T-helper 17 cell (primary cell): Measurements from ENCODE around the gene ANKRD44. TPM values are rescaled to one million over a fixed set of nuclear protein-coding genes. Genes with fewer than 3 reads are reported as not detected.

Experiments used
- ATAC-seq: fragments of 150-1000 bp; cut with Tn5 transposase; 2 replicates; pipeline ENCODE4 v1.10.0; 2021; ENCODE audit warnings: mild to moderate bottlenecking, moderate library complexity
- DNase-seq, 3 donors: peaks; one replicate each; pipeline versions ENCODE4 v3.0.0 to v3.0.0-alpha.2; 2020 to 2021
- H3K9me3 ChIP-seq: one replicate; pipeline ENCODE4 v1.7.0; 2013; ENCODE audit warnings: low read length, mild to moderate bottlenecking; ENCODE audit not compliant: control insufficient read depth, poor library complexity, severe bottlenecking
- H3K27ac Mint-ChIP-seq: one replicate; pipeline ENCODE4 v1.8.0; 2022; ENCODE audit warnings: mild to moderate bottlenecking, moderate library complexity, mixed read lengths
- H3K27me3 Mint-ChIP-seq: one replicate; pipeline ENCODE4 v1.8.0; 2022; ENCODE audit warnings: mixed read lengths
- H3K36me3 Mint-ChIP-seq: one replicate; pipeline ENCODE4 v1.8.0; 2022; ENCODE audit warnings: low read depth, mixed read lengths
- H3K4me1 Mint-ChIP-seq: one replicate; pipeline ENCODE4 v1.8.0; 2022; ENCODE audit warnings: mild to moderate bottlenecking, mixed read lengths
- H3K4me3 Mint-ChIP-seq: one replicate; pipeline ENCODE4 v1.8.0; 2022; ENCODE audit warnings: mild to moderate bottlenecking, moderate library complexity, mixed read lengths
- total RNA-seq, 4 donors: library from RNA in 2 of 4; stranded (reverse) in 2 of 4; gene quantifications; one replicate each; pipeline ENCODE4 v1.2.3 and lab custom pipeline; 2022 to 2026

ANKRD44 gene
- total RNA-seq, 2 donors from 2014 or later, result 232 to 246 TPM

GRCh38 chr2:197234671-197235191, 75.8 kb downstream of the ANKRD44 start:
- DNase-seq, result no peak
- Mint-ChIP-seq H3K27me3 (no peaks in the 10 kb centered on the region), H3K4me1 (peaks cover 71% of the 10 kb centered on the region), H3K36me3 (peaks cover 3% of the 10 kb centered on the region), H3K4me3 (peak overlapping the region; percentile 76), H3K27ac (peak overlapping the region; percentile 99)
- no peak for ATAC-seq
- H3K9me3 ChIP-seq, result no peaks in the 10 kb centered on the region

GRCh38 chr2:197233473-197233872, 77.1 kb downstream of the ANKRD44 start:
- Mint-ChIP-seq H3K4me3 (no peak overlapping the region), H3K27me3 (no peaks in the 10 kb centered on the region), H3K36me3 (peaks cover 3% of the 10 kb centered on the region), H3K4me1 (peaks cover 68% of the 10 kb centered on the region), H3K27ac (peak overlapping the region; percentile 99)
- no peak for DNase-seq
- H3K9me3 ChIP-seq, result no peaks in the 10 kb centered on the region
- no peak for ATAC-seq

- no peaks in the 10 kb centered on the region for H3K27me3 Mint-ChIP-seq
- H3K4me1 Mint-ChIP-seq, result peaks cover 65% of the 10 kb centered on the region
- H3K9me3 ChIP-seq, result no peaks in the 10 kb centered on the region
- peak overlapping the region; percentile 46 for H3K4me3 Mint-ChIP-seq
- DNase-seq, result no peak
- H3K36me3 Mint-ChIP-seq, result no peaks in the 10 kb centered on the region
- peak overlapping the region; percentile 80 for H3K27ac Mint-ChIP-seq
- peak; percentile 72 for ATAC-seq
Measured at GRCh38 chr2:197232010-197232409, 78.6 kb downstream of the ANKRD44 start.

- DNase-seq, result no peak
- Mint-ChIP-seq H3K4me1 (peaks cover 56% of the 10 kb centered on the region), H3K4me3 (peak overlapping the region; percentile 12), H3K27me3 (no peaks in the 10 kb centered on the region), H3K36me3 (no peaks in the 10 kb centered on the region), H3K27ac (peak overlapping the region; percentile 88)
- ATAC-seq, result no peak
- H3K9me3 ChIP-seq, result no peaks in the 10 kb centered on the region
Measured at GRCh38 chr2:197229509-197230443, 80.8 kb downstream of the ANKRD44 start.

- Mint-ChIP-seq H3K27ac (peak overlapping the region; percentile 74), H3K36me3 (peaks cover under 1% of the 10 kb centered on the region), H3K4me3 (no peak overlapping the region), H3K4me1 (peaks cover 40% of the 10 kb centered on the region), H3K27me3 (no peaks in the 10 kb centered on the region)
- no peaks in the 10 kb centered on the region for H3K9me3 ChIP-seq
- no peak for DNase-seq
- no peak for ATAC-seq
Measured at GRCh38 chr2:197223451-197223850, 87.1 kb downstream of the ANKRD44 start.

- DNase-seq (no peak), ATAC-seq (no peak)
- Mint-ChIP-seq H3K4me1 (peaks cover 50% of the 10 kb centered on the region), H3K27me3 (no peaks in the 10 kb centered on the region), H3K27ac (peak overlapping the region; percentile 97), H3K36me3 (peaks cover 2% of the 10 kb centered on the region), H3K4me3 (no peak overlapping the region)
- no peaks in the 10 kb centered on the region for H3K9me3 ChIP-seq
Measured at GRCh38 chr2:197219636-197220035, 90.9 kb downstream of the ANKRD44 start.

- Mint-ChIP-seq H3K27me3 (no peaks in the 10 kb centered on the region), H3K4me1 (peaks cover 54% of the 10 kb centered on the region), H3K27ac (peak overlapping the region; percentile 97), H3K36me3 (peaks cover 2% of the 10 kb centered on the region), H3K4me3 (peak overlapping the region; percentile 78)
- DNase-seq (no peak), ATAC-seq (no peak)
- H3K9me3 ChIP-seq, result no peaks in the 10 kb centered on the region
Measured at GRCh38 chr2:197217541-197217940, 93.0 kb downstream of the ANKRD44 start.

- peaks cover 2% of the 10 kb centered on the region for H3K36me3 Mint-ChIP-seq
- no peak for DNase-seq
- peak overlapping the region; percentile 78 for H3K4me3 Mint-ChIP-seq
- H3K9me3 ChIP-seq, result no peaks in the 10 kb centered on the region
- H3K4me1 Mint-ChIP-seq, result peaks cover 56% of the 10 kb centered on the region
- no peaks in the 10 kb centered on the region for H3K27me3 Mint-ChIP-seq
- ATAC-seq, result peak; percentile 20
- peak overlapping the region; percentile 97 for H3K27ac Mint-ChIP-seq
Measured at GRCh38 chr2:197216361-197216979, 94.1 kb downstream of the ANKRD44 start.

- Mint-ChIP-seq H3K36me3 (peaks cover 5% of the 10 kb centered on the region), H3K27me3 (no peaks in the 10 kb centered on the region), H3K4me1 (peaks cover 62% of the 10 kb centered on the region), H3K27ac (peak overlapping the region; percentile 97), H3K4me3 (peak overlapping the region; percentile 78)
- no peak for DNase-seq
- ATAC-seq, result peak; percentile 9
- H3K9me3 ChIP-seq, result no peaks in the 10 kb centered on the region
Measured at GRCh38 chr2:197215748-197216360, 94.7 kb downstream of the ANKRD44 start.

GRCh38 chr2:197212344-197213262, 98.0 kb downstream of the ANKRD44 start:
- DNase-seq (no peak), ATAC-seq (peak; percentile 12)
- Mint-ChIP-seq H3K4me3 (peak overlapping the region; percentile 84), H3K36me3 (peaks cover 2% of the 10 kb centered on the region), H3K27ac (peak overlapping the region; percentile 97), H3K27me3 (no peaks in the 10 kb centered on the region), H3K4me1 (peaks cover 80% of the 10 kb centered on the region)
- H3K9me3 ChIP-seq, result no peaks in the 10 kb centered on the region

GRCh38 chr2:197211881-197212342, 98.7 kb downstream of the ANKRD44 start:
- ATAC-seq, result peak; percentile 56
- Mint-ChIP-seq H3K4me3 (peak overlapping the region; percentile 84), H3K36me3 (peaks cover 2% of the 10 kb centered on the region), H3K4me1 (peaks cover 80% of the 10 kb centered on the region), H3K27me3 (no peaks in the 10 kb centered on the region), H3K27ac (peak overlapping the region; percentile 97)
- peak in 2 of 3 donors; percentile 29 to 38 for DNase-seq
- no peaks in the 10 kb centered on the region for H3K9me3 ChIP-seq

- Mint-ChIP-seq H3K27me3 (no peaks in the 10 kb centered on the region), H3K4me1 (peaks cover 79% of the 10 kb centered on the region), H3K27ac (peak overlapping the region; percentile 97), H3K4me3 (peak overlapping the region; percentile 84), H3K36me3 (peaks cover 6% of the 10 kb centered on the region)
- H3K9me3 ChIP-seq, result no peaks in the 10 kb centered on the region
- ATAC-seq (no peak), DNase-seq (no peak)
Measured at GRCh38 chr2:197210430-197210829, 100.2 kb downstream of the ANKRD44 start.
